Activated CD8-positive, alpha-beta T cell treated with anti-CD3 and anti-CD28 coated beads for 36 hours (primary cell): Measurements from ENCODE around the gene DPP9. TPM values are rescaled to one million over a fixed set of nuclear protein-coding genes. Genes with fewer than 3 reads are reported as not detected.
"Not testable (repeated sequence)": the region's sequence is repeated elsewhere in the genome, so short reads cannot be mapped to it uniquely, and the experiment has no call there.

Source experiments
- ATAC-seq: fragments of 200-7000 bp; cut with Tn5 transposase; one replicate; pipeline ENCODE4 v1.10.0; 2021; ENCODE audit warnings: mild to moderate bottlenecking, moderate library complexity
- CTCF ChIA-PET: fragments of 350-600 bp; sonication (Branson Sonifier 250); formaldehyde crosslinking; loops from one replicate; lab custom pipeline; 2021; ENCODE audit warnings: antibody characterized with exemption; lab: Charles Lee
- POLR2A ChIA-PET: fragments of 350-600 bp; sonication (Branson Sonifier 250); formaldehyde crosslinking; loops from one replicate; lab custom pipeline; 2021; ENCODE audit warnings: antibody characterized with exemption; lab: Charles Lee
- DNase-seq: peaks from one replicate; pipeline ENCODE4 v3.0.0-alpha.2; 2020
- H3K27ac Mint-ChIP-seq: one replicate; pipeline ENCODE4 v1.8.0; 2021; ENCODE audit warnings: mild to moderate bottlenecking, mixed read lengths
- H3K27me3 Mint-ChIP-seq: one replicate; pipeline ENCODE4 v1.8.0; 2021; ENCODE audit warnings: mixed read lengths
- H3K36me3 Mint-ChIP-seq: one replicate; pipeline ENCODE4 v1.8.0; 2021; ENCODE audit warnings: low read depth, mixed read lengths
- H3K4me1 Mint-ChIP-seq: one replicate; pipeline ENCODE4 v1.8.0; 2021; ENCODE audit warnings: low read depth, mixed read lengths
- H3K4me3 Mint-ChIP-seq: one replicate; pipeline ENCODE4 v1.8.0; 2021; ENCODE audit warnings: mild to moderate bottlenecking, moderate library complexity, mixed read lengths
- H3K9me3 Mint-ChIP-seq: one replicate; pipeline ENCODE4 v1.8.0; 2021; ENCODE audit warnings: mixed read lengths
- intact Hi-C: fragments of 100-400 bp; cut with micrococcal nuclease; formaldehyde crosslinking; loops from one replicate; pipeline ENCODE4 v1.10.0; 2022
- total RNA-seq, 2 experiments: library from RNA; stranded (reverse); gene quantifications; one replicate each; pipeline ENCODE4 v1.2.3, GENCODE V29; 2021
- TF ChIP-seq, protein P1 (sequence below): fragments of 200-600 bp; IDR thresholded peaks from one replicate; pipeline ENCODE4 v1.8.0; 2022; ENCODE audit warnings: antibody characterized with exemption, mild to moderate bottlenecking

DPP9 gene
- total RNA-seq, 2 experiments from 2014 or later: 60.4 to 64.0 TPM

DNA sequence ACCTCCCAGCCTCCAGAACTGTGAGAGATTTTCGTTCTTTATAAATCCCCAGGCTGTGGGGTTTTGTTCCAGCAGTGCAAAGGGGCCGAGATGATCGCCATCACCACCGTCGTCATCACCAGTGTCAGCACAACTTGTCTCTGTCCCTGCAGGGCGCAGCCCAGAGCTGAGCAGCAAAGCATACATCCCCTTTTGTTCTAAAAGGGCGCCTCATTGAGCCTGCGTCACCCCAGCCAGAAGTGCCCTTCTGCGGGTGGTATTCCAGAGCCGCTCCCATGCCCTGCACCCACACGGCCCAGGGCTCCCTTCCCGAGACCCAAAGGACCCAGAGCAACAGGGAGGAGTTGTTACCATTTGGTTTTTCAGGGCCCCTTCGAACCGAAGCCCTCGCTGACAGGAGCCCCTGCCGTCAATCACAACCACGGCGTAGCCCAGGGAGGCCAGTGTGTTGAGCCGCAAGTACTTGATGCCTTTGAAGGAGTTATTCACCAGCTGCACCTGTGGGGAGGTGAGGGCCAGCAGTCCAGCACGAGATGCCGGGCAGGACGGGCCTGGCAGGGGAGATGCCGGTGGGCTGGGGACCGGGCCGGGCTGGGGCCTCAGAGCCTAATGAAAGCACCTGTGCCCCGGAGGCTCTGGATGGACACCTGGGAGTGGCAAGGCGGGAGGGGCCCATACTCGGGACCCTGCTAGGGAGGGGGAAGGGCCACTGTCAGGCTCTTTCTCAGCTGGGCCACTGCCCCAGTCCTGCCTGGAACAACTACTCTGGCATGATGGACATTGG lies 39.1 kb downstream of the DPP9 start:
- ATAC-seq: no peak
- no peaks in the 10 kb centered on the region for H3K4me1 Mint-ChIP-seq
- H3K9me3 Mint-ChIP-seq: no peaks in the 10 kb centered on the region
- intact Hi-C loops: no loop called here
- no peaks in the 10 kb centered on the region for H3K27me3 Mint-ChIP-seq
- H3K4me3 Mint-ChIP-seq: no peak overlapping the region
- DNase-seq: no peak
- POLR2A ChIA-PET: no interaction called here
- CTCF ChIA-PET: no interaction called here
- peaks cover 9% of the 10 kb centered on the region for H3K36me3 Mint-ChIP-seq
- H3K27ac Mint-ChIP-seq: no peak overlapping the region
- TF ChIP-seq, protein P1, sequence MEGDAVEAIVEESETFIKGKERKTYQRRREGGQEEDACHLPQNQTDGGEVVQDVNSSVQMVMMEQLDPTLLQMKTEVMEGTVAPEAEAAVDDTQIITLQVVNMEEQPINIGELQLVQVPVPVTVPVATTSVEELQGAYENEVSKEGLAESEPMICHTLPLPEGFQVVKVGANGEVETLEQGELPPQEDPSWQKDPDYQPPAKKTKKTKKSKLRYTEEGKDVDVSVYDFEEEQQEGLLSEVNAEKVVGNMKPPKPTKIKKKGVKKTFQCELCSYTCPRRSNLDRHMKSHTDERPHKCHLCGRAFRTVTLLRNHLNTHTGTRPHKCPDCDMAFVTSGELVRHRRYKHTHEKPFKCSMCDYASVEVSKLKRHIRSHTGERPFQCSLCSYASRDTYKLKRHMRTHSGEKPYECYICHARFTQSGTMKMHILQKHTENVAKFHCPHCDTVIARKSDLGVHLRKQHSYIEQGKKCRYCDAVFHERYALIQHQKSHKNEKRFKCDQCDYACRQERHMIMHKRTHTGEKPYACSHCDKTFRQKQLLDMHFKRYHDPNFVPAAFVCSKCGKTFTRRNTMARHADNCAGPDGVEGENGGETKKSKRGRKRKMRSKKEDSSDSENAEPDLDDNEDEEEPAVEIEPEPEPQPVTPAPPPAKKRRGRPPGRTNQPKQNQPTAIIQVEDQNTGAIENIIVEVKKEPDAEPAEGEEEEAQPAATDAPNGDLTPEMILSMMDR: no peak

DNA sequence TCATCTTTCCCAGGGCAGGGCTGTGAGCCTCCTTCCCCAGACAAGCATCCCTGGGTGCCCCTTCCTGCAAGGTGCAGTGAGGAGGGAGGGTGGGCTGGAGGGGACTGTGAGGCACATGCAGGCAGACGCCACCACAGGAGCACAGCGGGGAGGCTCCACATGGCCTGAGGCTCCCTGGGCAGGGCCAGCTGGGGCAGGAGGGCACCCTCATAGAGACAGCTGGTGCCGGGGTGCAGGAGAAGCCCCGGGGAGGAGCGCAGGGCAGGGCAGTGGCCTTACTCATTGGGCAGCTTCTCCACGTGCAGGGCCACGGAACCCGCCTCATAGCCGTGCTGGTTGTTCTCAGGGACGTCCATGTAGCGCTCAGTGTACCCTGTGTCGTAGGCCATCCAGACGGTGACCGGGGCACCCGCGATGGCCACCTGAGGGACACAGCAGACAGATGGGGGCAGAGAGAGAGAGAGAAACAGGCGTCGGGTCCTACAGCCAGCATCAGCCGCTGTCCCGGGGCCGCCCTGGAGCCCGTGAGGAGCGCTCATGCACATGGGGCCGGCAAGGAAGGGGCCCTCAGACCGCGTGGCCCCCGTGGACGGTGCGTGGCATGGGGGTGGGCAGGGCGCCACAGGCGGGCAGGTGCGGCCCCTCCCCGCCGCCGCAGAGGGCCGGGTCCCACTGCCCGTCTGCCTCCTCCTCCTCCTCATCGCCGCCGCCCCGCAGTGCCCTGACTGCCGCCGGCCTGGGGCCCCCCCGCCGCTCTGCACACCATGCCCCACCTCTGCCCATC lies 41.0 kb downstream of the DPP9 start:
- H3K27me3 Mint-ChIP-seq: no peaks in the 10 kb centered on the region
- peaks cover 13% of the 10 kb centered on the region for H3K36me3 Mint-ChIP-seq
- no peaks in the 10 kb centered on the region for H3K9me3 Mint-ChIP-seq
- intact Hi-C loops: no loop called here
- no peak overlapping the region for H3K27ac Mint-ChIP-seq
- no peak for ATAC-seq
- H3K4me3 Mint-ChIP-seq: no peak overlapping the region
- no peak for DNase-seq
- POLR2A ChIA-PET: no interaction called here
- TF ChIP-seq, protein P1: no peak
- CTCF ChIA-PET: no interaction called here
- no peaks in the 10 kb centered on the region for H3K4me1 Mint-ChIP-seq

DNA sequence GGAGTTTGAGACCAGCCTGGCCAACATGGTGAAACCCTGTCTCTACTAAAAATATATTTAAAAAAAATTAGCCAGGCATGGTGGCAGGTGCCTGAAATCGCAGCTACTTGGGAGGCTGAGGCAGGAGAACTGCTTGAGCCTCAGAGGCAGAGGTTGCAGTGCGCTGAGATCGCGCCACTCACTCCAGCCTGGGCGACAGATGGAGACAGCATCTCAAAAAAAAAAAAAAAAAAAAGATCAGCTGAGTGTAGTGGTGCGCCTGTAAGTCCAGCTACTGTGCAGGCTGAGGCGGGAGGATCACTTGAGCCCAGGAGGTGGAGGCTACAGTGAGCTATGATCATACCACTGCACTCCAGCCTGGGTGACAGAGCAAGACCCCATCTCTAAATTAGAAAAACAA lies 43.6 kb downstream of the DPP9 start:
- H3K27ac Mint-ChIP-seq, H3K27me3 Mint-ChIP-seq, H3K9me3 Mint-ChIP-seq, H3K4me1 Mint-ChIP-seq, POLR2A ChIA-PET, H3K4me3 Mint-ChIP-seq, ATAC-seq, intact Hi-C loops, DNase-seq: not testable (repeated sequence)
- peaks cover 15% of the 10 kb centered on the region for H3K36me3 Mint-ChIP-seq
- CTCF ChIA-PET: interaction anchor here (1.3 kb wide), 1 partner anchor 52 kb away, joined by 3 read pairs; no protein-coding TSS in a partner anchor

DNA sequence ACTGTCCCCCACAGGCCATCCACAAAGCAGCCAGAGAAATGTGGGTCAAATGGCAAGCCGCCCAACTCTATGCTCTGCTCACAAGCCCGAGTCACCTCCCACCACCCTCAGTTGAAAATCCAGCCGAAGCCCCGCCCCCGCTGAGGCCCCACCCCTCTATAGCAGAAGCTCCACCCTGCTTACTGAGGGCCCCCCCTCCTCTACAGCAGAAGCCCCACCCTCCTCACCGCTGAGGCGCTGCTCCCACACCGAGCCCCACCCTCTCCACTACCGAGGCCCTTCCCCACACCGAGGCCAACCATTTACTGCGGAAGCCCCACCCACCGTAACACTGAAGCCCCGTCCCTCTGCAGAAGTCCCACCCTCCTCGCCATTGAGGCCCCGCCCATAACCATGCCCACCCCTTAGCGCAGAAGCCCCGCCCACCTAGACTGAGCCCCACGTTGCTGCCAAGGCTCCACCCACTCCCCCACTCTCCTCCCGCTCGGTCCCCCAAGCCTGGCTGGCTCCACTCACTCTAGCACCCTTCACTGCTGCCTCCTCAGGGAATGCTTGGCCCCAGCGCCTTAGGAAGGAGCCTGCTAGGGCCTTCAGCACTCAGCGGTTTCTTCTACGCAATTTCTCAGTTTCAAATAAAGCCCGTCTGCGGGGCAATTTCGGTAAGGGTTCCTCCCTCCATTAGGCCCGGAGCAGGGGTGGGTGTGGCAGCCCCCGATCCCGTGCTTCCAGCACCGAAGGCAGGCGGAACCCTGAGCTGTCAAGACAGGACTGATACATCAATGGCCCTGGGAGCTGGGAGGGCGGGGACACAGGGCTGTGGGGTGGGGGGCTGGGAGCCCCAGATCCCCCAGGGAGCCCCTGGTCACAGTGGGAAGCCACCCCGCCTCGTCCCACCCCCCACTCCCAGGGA lies 44.5 kb downstream of the DPP9 start:
- TF ChIP-seq, protein P1: no peak
- intact Hi-C loops: no loop called here
- no peaks in the 10 kb centered on the region for H3K27me3 Mint-ChIP-seq
- H3K4me1 Mint-ChIP-seq: no peaks in the 10 kb centered on the region
- H3K36me3 Mint-ChIP-seq: peaks cover 14% of the 10 kb centered on the region
- POLR2A ChIA-PET: no interaction called here
- no peak overlapping the region for H3K27ac Mint-ChIP-seq
- no peak overlapping the region for H3K4me3 Mint-ChIP-seq
- DNase-seq (peak; percentile 21), ATAC-seq (peak; percentile 74)
- H3K9me3 Mint-ChIP-seq: no peaks in the 10 kb centered on the region
- CTCF ChIA-PET: interaction anchor here (1.3 kb wide), 1 partner anchor 53 kb away, joined by 3 read pairs; no protein-coding TSS in a partner anchor
